ENCODE results near the gene LAMTOR3. TPM values are rescaled to one million over a fixed set of nuclear protein-coding genes. Genes with fewer than 3 reads are reported as not detected.

Gene LAMTOR3
- total and polyA plus RNA-seq, 10 of the 15 experiments (the other 5 are each of a cell fraction or from before 2014, with no cell fraction given): 30.1 to 120 (median 65.5) TPM

DNA sequence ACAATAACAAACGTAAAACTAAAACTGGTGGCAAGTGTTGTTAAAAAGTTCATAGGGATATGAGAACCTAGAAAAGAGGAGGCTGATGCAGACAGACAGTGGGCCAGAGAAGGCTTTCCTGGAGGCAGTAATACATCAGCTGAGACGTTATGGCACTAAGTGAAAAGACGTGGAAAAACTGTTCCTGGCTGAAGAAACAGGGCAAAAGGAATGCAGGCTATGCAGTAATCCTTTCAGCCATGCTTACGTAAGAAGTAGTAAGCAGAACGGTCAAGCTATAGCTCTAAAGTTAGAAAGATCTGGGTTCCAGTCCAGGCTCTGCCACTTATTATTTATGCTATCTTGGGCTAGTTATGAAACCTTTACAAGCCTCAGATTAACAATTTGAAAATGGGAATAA, 6.4 kb downstream of the LAMTOR3 start:
- RAD21 ChIA-PET (ENCODE audit: unreplicated experiment): interaction anchor here (3.9 kb wide), 1 partner anchor 78 kb away, joined by 98 read pairs; no protein-coding TSS in a partner anchor
- no peak for DNase-seq (ENCODE audit: low read depth, low spot score)
- Histone ChIP-seq H3K4me2 (ENCODE audit: control insufficient read depth, insufficient read depth) (no peak overlapping the region), H3K79me2 (ENCODE audit: control insufficient read depth, insufficient read depth, low read length) (peaks cover 17% of the 10 kb centered on the region), H3K4me3 (no peak overlapping the region), H3K9ac (ENCODE audit: control insufficient read depth, insufficient read depth, low read length) (no peak overlapping the region), H3K36me3 (ENCODE audit: control insufficient read depth in 2 of 2, insufficient read depth in 2 of 2, low read length in 1 of 2) (0 out of 4 replicates have a peak, but pooled peaks cover 0 to 2% of the 10 kb centered on the region in 2 experiments), H3K27me3 (replicated peaks in 1 of 2; ENCODE audit: control insufficient read depth in 2 of 2, insufficient read depth in 2 of 2, low read length in 1 of 2) (no peaks in the 10 kb centered on the region), H4K20me1 (ENCODE audit: control insufficient read depth, insufficient read depth) (no peaks in the 10 kb centered on the region), H3K9me3 (replicated peaks; ENCODE audit: control insufficient read depth, insufficient read depth, low read length) (no peaks in the 10 kb centered on the region), H3K27ac (ENCODE audit: control insufficient read depth, insufficient read depth) (no peak overlapping the region), H3K4me1 (ENCODE audit: control insufficient read depth, insufficient read depth, low read length) (no peaks in the 10 kb centered on the region), H2AFZ (ENCODE audit: control insufficient read depth, low read depth, low read length) (no peak overlapping the region)
- intact Hi-C loops (cut with micrococcal nuclease; ENCODE audit: unreplicated experiment): loop anchor here (5.0 to 10.0 kb wide), 2 partner anchors 163 to 174 kb away; no protein-coding TSS in a partner anchor
- no peak; the same call in 2 of the 3 replicates for ATAC-seq
- SMC1A ChIA-PET (ENCODE audit: uncharacterized antibody, unreplicated experiment): interaction anchor here (4.4 kb wide), 1 partner anchor 74 kb away, joined by 75 read pairs; the partner anchor contains the start of gene DAPP1
- CTCF ChIA-PET: interaction anchor here (4.0 kb wide), 1 partner anchor 76 kb away, joined by 25 read pairs; no protein-coding TSS in a partner anchor
- no peak for TF ChIP-seq EGR1 (IDR thresholded peaks at IDR 0.05; ENCODE audit: borderline replicate concordance in 1 of 2, low read depth in 2 of 2, low read length in 2 of 2)
- TF ChIP-seq STAT1 (conservative IDR thresholded peaks at IDR 0.05): no peak
- no peak for TF ChIP-seq NFIC (IDR thresholded peaks at IDR 0.05; ENCODE audit: low read depth, low read length)
- no peak for TF ChIP-seq BCL11A (IDR thresholded peaks at IDR 0.05; ENCODE audit: low read depth, low read length)
- TF ChIP-seq, protein P1, sequence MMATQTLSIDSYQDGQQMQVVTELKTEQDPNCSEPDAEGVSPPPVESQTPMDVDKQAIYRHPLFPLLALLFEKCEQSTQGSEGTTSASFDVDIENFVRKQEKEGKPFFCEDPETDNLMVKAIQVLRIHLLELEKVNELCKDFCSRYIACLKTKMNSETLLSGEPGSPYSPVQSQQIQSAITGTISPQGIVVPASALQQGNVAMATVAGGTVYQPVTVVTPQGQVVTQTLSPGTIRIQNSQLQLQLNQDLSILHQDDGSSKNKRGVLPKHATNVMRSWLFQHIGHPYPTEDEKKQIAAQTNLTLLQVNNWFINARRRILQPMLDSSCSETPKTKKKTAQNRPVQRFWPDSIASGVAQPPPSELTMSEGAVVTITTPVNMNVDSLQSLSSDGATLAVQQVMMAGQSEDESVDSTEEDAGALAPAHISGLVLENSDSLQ (IDR thresholded peaks at IDR 0.05): no peak
- TF ChIP-seq NFYB (IDR thresholded peaks at IDR 0.05; ENCODE audit: insufficient read depth, low read depth, low read length): no peak
- TF ChIP-seq, protein P2, sequence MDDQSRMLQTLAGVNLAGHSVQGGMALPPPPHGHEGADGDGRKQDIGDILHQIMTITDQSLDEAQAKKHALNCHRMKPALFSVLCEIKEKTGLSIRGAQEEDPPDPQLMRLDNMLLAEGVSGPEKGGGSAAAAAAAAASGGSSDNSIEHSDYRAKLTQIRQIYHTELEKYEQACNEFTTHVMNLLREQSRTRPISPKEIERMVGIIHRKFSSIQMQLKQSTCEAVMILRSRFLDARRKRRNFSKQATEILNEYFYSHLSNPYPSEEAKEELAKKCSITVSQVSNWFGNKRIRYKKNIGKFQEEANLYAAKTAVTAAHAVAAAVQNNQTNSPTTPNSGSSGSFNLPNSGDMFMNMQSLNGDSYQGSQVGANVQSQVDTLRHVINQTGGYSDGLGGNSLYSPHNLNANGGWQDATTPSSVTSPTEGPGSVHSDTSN (IDR thresholded peaks at IDR 0.05; ENCODE audit: insufficient replicate concordance, low read depth, low read length): no peak
- no peak for TF ChIP-seq IKZF1 (conservative IDR thresholded peaks at IDR 0.05)
- no peak for TF ChIP-seq TAF1 (IDR thresholded peaks at IDR 0.05; ENCODE audit: borderline replicate concordance, low read depth, low read length)
- TF ChIP-seq, protein P3, sequence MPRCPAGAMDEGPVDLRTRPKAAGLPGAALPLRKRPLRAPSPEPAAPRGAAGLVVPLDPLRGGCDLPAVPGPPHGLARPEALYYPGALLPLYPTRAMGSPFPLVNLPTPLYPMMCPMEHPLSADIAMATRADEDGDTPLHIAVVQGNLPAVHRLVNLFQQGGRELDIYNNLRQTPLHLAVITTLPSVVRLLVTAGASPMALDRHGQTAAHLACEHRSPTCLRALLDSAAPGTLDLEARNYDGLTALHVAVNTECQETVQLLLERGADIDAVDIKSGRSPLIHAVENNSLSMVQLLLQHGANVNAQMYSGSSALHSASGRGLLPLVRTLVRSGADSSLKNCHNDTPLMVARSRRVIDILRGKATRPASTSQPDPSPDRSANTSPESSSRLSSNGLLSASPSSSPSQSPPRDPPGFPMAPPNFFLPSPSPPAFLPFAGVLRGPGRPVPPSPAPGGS (IDR thresholded peaks at IDR 0.05; ENCODE audit: borderline replicate concordance, insufficient read depth, low read depth, low read length, poor library complexity, severe bottlenecking): no peak
- TF ChIP-seq, protein P4, sequence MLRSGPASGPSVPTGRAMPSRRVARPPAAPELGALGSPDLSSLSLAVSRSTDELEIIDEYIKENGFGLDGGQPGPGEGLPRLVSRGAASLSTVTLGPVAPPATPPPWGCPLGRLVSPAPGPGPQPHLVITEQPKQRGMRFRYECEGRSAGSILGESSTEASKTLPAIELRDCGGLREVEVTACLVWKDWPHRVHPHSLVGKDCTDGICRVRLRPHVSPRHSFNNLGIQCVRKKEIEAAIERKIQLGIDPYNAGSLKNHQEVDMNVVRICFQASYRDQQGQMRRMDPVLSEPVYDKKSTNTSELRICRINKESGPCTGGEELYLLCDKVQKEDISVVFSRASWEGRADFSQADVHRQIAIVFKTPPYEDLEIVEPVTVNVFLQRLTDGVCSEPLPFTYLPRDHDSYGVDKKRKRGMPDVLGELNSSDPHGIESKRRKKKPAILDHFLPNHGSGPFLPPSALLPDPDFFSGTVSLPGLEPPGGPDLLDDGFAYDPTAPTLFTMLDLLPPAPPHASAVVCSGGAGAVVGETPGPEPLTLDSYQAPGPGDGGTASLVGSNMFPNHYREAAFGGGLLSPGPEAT (IDR thresholded peaks at IDR 0.05; ENCODE audit: low read depth): no peak
- no peak for TF ChIP-seq POLR2AphosphoS5 (IDR thresholded peaks at IDR 0.05; ENCODE audit: low read length)
- no peak for TF ChIP-seq PAX5 (IDR thresholded peaks at IDR 0.05; ENCODE audit: borderline replicate concordance, low read depth, low read length)
- TF ChIP-seq SUZ12 (IDR thresholded peaks at IDR 0.05; ENCODE audit: unreplicated experiment): no peak
- no peak for TF ChIP-seq ATF7 (IDR thresholded peaks at IDR 0.05; ENCODE audit: low read depth)
- in situ Hi-C loops (cut with MboI): no loop called here
- FAIRE-seq: no peak
- BruUV-seq (replicated peaks): no TSS peak
- 95% methylated on average over 5 of the region's 5 CpGs for WGBS (ENCODE audit: insufficient coverage, insufficient replicate concordance, low lambda C conversion rate, missing lambda C conversion rate)
- POLR2A ChIA-PET: no interaction called here

Measured in GM12878 (cell line).